Astrocyte (in vitro differentiated cells and primary cell): ENCODE measurements around the gene CTNNA2.

ENCODE experiments used
- CTCF ChIP-seq: IDR thresholded peaks from 2 replicates; pipeline ENCODE4 v1.5.1; 2011; ENCODE audit warnings: low read depth, mild to moderate bottlenecking, inconsistent platforms, low read length, moderate library complexity; ENCODE audit not compliant: insufficient read depth
- EZH2 ChIP-seq: IDR thresholded peaks from 2 replicates; pipeline ENCODE4 v1.6.1; 2012; ENCODE audit warnings: mild to moderate bottlenecking, low read length, inconsistent platforms; ENCODE audit not compliant: insufficient read depth

GRCh38 chr2:80288576-80288975 lies 775.7 kb downstream of the CTNNA2 start:
- TF ChIP-seq CTCF, result no peak
- no peak for TF ChIP-seq EZH2
